MM.1S (cell line): Measurements from ENCODE around the gene GTF2IRD1.

Experiments used
- EZH2 ChIP-seq: fragments of 300-600 bp; sonication (generic); optimal IDR thresholded peaks from 2 replicates; pipeline ENCODE3; 2017; ENCODE audit warnings: low read depth, mild to moderate bottlenecking, antibody characterized with exemption, low read length, mixed read lengths
- EZH2phosphoT487 ChIP-seq: fragments of 300-600 bp; sonication (generic); IDR thresholded peaks from 2 replicates; pipeline ENCODE4 v1.6.1; 2018; ENCODE audit warnings: antibody characterized with exemption, low read length
- TF ChIP-seq, protein P1 (sequence below): fragments of 300-600 bp; sonication (generic); IDR thresholded peaks from 2 replicates; pipeline ENCODE4 v1.5.1; 2016; ENCODE audit warnings: antibody characterized with exemption, low read length, mixed read lengths

DNA sequence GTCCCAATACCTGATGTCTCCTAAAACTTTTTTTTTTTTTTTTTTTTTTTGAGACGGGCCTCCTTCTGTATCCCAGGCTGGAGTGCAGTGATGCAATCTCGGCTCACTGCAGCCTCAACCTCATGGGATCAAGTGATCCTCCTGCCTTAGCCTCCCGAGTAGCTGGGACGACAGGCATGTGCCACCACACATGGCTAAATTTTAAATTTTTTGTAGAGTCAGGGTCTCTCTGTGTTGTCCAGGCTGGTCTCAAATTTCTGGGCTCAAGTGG, 28.4 kb downstream of the GTF2IRD1 start:
- TF ChIP-seq, protein P1, sequence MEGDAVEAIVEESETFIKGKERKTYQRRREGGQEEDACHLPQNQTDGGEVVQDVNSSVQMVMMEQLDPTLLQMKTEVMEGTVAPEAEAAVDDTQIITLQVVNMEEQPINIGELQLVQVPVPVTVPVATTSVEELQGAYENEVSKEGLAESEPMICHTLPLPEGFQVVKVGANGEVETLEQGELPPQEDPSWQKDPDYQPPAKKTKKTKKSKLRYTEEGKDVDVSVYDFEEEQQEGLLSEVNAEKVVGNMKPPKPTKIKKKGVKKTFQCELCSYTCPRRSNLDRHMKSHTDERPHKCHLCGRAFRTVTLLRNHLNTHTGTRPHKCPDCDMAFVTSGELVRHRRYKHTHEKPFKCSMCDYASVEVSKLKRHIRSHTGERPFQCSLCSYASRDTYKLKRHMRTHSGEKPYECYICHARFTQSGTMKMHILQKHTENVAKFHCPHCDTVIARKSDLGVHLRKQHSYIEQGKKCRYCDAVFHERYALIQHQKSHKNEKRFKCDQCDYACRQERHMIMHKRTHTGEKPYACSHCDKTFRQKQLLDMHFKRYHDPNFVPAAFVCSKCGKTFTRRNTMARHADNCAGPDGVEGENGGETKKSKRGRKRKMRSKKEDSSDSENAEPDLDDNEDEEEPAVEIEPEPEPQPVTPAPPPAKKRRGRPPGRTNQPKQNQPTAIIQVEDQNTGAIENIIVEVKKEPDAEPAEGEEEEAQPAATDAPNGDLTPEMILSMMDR = no peak
- TF ChIP-seq EZH2 (no peak), EZH2phosphoT487 (no peak)
